GM21526 (cell line): ENCODE results near the gene DPH2.

Source experiments
- ATAC-seq: cut with Tn5 transposase; IDR thresholded peaks from one replicate; pipeline ENCODE4 v1.9.1; 2021; ENCODE audit warnings: moderate library complexity; ENCODE audit not compliant: unreplicated experiment, low FRiP score

The DPH2 gene, protein sequence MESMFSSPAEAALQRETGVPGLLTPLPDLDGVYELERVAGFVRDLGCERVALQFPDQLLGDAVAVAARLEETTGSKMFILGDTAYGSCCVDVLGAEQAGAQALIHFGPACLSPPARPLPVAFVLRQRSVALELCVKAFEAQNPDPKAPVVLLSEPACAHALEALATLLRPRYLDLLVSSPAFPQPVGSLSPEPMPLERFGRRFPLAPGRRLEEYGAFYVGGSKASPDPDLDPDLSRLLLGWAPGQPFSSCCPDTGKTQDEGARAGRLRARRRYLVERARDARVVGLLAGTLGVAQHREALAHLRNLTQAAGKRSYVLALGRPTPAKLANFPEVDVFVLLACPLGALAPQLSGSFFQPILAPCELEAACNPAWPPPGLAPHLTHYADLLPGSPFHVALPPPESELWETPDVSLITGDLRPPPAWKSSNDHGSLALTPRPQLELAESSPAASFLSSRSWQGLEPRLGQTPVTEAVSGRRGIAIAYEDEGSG

DNA sequence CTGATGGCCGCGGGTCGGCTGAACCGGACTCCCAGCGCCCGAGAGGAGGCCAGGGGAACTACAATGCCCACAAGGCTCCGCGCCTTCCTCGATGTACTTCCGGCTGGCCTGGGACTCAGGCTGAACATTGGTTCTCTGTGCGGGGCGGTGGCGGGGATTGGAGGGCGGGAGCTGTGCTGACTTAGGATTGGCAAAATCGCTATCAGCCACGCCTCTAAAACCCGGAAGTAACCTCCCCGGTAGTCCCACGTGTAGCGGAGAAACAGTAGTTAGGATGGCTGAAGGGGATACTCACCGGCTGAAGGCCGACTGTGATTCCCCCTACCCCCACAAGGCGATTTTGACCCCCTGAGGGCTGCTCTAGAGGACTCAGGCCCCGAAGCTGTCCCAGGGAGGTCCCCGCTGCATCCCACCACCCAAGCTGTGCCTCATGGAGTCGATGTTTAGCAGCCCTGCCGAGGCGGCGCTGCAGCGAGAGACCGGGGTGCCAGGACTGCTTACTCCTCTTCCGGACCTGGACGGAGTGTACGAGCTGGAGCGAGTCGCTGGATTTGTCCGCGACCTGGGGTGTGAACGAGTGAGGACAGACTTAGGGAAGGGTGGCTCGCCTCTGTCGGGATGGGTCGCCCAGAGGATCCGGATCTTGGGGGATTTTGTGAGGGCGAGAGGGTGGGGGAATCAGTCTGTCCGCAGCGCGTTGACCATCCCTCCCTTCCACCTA lies at the start of gene DPH2:
DPH2 (plus strand) TSS at position 265 of the 721 bp plus-strand sequence; CDS start at position 431, 166 bp downstream.
- ATAC-seq, result peak; percentile 73

DNA sequence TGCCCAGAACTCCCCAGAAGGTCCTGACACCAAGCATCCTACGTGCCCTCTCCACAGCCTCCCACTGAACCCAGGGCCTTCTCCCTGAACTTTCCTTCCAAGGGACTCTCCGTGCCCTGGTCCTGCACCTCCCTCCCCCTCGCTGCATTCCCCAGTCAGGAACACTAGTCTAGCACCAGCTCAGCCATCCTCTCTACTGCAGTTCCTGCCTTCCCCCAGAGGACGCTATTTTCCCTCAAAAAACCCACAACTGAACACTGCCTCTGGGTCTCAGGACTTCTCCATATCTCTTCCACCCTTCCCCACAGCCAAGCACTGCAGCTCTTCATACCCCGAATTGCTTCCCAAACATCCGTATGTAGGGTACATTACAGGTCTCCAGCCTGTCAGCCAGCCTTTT lies 48.8 kb upstream of the DPH2 start:
- ATAC-seq, result no peak

DNA sequence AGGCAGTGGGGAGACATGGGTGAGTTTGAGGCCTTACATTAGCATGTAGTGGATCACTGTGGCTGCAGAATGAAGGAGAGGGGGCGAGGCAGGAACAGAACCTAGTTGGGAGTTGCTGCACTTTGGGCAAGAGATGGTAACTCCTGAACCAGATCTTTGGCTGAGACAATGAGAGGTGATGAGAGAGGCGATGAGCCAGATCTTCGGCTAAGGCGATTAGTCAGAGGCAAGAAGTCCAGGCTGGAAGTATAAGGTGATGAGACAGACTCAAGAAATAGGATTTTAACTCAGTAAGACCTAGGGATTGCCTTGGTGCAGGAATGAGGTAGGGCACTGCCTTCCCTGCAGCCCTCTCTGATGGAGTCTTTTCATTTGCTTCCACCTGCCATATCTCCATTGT lies 45.3 kb upstream of the DPH2 start:
- ATAC-seq, result no peak

DNA sequence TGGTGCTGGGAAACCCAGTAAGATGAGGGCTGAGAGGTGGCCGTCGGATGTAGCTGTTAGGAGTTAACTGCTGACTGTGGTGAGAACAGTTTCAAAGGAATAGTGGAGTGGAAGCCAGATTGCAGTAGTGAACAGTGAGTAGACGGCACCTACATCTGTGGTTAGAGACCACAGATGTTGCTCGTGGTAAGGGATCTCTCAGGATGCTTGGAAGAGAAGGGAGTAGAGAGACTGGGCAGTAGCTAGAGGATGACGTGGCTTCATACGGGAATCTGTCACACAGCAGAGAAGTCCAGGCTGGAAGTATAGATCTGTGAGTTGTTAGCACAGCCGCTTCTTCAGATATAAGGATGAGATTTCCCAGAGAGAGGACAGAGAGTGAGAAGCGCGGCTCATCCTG lies 44.0 kb upstream of the DPH2 start:
- ATAC-seq, result no peak

DNA sequence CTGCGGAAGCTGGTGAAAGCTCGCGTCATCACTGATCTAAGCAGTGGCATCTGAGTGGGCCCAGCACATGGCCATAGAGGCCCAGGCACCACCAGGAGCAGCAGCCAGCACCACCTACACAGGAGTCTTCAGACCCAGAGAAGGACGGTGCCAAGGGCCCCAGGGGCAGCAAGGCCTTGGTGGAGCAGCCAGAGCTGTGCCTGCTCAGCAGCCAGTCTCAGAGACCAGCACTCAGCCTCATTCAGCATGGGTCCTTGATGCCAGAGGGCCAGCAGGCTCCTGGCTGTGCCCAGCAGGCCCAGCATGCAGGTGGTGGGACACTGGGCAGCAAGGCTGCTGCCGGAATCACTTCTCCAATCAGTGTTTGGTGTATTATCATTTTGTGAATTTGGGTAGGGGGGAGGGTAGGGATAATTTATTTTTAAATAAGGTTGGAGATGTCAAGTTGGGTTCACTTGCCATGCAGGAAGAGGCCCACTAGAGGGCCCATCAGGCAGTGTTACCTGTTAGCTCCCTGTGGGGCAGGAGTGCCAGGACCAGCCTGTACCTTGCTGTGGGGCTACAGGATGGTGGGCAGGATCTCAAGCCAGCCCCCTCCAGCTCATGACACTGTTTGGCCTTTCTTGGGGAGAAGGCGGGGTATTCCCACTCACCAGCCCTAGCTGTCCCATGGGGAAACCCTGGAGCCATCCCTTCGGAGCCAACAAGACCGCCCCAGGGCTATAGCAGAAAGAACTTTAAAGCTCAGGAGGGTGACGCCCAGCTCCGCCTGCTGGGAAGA lies 39.5 kb upstream of the DPH2 start:
- no peak for ATAC-seq

DNA sequence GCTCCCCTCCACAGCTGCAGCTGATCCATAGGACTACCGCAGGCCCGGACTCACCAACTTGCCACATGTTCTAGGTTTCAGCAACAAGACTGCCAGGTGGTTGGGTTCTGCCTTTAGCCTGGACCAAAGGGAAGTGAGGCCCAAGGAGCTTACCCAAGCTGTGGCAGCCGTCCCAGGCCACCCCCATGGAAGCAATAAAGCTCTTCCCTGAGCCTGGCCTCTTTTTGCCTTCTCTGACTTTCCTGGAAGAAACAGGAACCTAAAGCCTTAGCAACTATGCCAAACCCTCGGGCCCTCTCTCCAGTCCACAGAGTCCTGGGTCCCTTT lies 38.9 kb upstream of the DPH2 start:
- no peak for ATAC-seq

DNA sequence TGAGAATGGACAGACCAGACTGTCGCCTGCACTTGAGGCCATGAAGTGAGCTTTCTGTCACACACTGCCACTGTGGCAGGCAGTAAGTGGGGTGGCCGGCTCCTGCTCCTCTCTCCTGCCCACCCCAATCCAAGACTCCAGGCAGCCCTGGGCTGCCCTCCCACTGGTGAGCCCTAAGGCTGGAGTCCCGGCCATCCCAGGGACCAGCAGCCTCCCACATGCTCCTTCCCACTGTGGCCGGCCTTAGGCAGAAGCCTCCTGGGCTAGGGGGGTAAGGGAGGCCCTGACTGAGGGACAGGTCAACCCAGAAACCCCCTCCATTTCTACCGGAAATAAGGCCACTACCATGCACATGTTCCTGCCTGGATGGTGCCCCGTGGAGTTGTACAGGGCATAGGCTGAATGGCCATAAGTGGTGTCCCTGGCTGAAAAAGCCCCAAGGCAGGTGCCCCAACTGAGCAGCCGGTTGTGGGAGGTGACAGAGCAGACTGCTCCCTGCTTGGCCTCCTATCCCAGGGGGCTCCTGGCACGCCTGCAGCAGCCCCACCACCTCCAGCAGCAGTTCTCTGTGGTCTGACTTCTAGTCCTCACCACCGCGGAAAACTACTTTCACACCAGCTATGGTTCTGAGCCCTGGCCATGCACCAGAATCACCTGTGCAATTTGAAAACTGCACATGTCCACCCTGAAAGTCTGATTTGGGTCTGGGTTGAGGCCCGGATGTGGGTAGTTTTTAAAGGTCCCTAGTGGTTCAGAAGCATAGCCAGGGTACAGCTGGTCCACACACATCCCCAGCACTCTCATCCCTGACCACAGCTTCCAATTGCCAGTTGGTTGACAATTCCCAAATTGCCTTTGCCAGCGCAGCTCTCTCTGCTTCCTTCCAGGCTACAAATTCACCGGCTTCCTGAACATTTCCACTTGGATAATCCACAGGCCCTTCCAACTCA lies 37.8 kb upstream of the DPH2 start:
- ATAC-seq, result no peak

DNA sequence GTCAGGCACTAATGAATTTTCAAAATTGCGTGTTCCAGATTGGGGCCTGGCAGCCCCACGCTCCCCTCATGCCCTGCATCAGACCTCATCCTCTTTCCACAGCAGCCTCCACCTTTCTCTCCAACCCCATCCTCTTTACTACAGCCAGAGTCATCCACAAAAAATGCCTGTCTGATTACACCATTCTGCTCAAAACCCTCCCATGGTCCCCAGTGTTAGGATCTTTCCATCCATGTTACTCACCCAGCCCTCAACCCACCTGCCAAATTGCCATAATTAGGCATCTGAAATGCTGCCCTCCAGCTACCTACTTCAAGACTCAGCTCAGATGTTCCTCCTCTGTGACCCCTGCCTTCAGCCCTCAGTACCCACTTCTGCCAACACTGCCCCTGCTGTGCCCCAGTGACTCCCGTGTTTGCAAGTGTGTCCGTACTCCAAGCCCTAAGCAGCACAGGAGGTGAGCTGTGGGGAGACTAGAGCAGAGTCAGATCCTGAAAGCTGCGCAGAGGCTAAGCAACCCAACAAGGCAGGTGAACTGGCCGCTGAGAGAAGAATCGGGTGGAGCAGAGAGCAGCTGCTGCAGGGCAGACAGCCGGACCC lies 36.9 kb upstream of the DPH2 start:
- ATAC-seq, result no peak

DNA sequence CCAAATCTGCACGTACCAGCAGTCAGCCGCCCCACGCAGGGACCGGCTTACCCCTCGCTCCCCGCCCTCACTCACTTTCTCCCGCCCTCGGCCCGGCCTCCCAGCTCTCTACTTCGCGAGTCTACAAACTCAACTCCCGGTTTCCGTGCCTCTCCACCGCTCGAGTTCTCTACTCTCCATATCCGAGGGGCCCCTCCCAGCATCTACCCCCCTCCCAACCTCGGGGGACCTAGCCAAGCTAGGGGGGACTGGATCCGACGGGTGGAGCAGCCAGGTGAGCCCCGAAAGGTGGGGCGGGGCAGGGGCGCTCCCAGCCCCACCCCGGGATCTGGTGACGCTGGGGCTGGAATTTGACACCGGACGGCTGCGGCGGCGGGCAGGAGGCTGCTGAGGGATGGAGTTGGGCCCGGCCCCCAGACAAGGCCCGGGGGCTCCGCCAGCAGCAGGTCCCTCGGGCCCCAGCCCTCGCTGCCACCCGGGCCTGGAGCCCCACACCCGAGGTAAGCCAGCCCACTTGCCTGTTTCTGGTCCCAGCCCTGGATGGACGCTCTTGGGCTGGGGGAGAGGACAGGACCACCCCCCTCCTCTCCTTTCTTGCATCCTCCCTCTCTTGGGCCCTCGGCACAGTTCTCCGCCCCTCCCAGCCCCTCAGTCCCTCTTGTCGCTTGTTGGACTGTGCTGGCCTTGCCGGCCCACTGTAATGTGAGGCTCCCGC lies 36.3 kb upstream of the DPH2 start, which contains the start of gene ARTN:
ARTN (plus strand) TSS at position 416 of the 715 bp plus-strand sequence. CDS start 1,856 bp downstream, outside the sequence.
- ATAC-seq, result no peak

DNA sequence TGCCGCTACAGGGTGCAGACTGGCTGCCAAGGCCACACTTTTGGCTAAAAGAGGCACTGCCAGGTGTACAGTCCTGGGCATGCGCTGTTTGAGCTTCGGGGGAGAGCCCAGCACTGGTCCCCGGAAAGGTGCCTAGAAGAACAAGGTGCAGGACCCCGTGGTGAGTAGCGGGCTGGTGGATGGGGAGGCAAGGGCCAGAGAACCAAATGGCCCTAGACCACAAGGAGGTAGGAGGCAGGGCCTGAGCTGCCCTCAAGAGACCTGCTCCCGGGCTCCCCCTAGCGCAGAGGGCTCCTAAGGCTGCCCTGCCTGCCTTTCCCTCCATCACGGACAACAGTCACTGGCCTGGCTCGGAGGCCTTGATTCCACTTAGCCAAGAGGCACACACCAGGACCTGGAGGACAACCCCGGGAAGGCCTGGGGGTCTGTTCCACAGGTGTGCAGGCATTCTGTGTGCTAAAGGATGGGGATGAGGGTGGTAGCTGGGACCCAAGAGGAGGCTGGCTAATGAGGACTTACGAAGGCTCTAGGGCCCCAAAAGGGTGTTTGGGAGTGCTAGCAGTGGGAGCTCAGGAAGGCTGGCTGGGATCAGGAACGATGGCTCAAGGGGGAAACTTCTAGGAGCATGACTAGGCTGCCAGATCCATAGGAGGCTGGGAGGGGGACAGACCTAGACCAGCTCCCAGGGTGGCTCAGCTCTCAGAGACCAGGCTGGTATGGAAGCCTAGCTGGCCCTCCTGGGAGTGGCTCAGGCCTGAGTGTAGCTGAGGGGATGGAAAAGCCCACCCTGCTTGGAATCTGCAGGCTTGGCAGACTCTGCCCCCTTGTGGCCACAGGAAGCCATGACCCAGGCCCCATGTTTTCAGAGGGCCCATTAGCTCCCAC lies 35.5 kb upstream of the DPH2 start:
- no peak for ATAC-seq

DNA sequence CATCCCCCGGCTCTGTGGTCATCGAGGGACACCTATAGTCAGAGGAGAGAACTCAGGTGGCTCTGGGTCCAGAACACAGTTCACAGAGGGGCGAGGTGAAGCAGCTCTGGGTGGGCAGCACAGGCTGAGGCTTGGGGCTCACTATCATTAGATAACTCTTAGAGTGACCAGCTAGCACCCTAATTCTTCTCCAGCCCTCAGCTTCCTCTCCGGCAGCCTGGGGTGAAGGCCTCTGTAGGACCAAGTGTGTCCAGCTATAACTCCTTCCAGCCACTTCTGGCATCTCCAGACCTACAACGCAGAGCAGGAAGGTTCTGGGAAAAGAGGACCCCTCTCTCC lies 34.9 kb upstream of the DPH2 start:
- ATAC-seq, result no peak

DNA sequence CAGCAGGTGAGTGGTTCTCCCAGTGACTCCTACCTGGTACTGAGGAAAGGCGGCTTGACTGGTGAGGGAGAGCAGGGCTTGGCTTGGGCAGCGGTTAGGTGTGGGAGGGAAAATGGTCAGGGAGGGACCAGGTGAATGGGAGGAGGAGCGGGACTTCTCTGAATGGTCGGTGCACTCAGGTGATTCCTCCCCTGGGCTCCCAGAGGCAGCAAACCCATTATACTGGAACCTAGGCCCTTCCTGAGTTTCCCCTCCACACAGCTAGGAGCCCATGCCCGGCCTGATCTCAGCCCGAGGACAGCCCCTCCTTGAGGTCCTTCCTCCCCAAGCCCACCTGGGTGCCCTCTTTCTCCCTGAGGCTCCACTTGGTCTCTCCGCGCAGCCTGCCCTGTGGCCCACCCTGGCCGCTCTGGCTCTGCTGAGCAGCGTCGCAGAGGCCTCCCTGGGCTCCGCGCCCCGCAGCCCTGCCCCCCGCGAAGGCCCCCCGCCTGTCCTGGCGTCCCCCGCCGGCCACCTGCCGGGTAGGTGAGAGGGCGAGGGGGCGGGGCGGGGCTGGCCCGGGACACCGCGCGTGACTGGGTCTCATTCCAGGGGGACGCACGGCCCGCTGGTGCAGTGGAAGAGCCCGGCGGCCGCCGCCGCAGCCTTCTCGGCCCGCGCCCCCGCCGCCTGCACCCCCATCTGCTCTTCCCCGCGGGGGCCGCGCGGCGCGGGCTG lies 33.9 kb upstream of the DPH2 start:
- no peak for ATAC-seq

DNA sequence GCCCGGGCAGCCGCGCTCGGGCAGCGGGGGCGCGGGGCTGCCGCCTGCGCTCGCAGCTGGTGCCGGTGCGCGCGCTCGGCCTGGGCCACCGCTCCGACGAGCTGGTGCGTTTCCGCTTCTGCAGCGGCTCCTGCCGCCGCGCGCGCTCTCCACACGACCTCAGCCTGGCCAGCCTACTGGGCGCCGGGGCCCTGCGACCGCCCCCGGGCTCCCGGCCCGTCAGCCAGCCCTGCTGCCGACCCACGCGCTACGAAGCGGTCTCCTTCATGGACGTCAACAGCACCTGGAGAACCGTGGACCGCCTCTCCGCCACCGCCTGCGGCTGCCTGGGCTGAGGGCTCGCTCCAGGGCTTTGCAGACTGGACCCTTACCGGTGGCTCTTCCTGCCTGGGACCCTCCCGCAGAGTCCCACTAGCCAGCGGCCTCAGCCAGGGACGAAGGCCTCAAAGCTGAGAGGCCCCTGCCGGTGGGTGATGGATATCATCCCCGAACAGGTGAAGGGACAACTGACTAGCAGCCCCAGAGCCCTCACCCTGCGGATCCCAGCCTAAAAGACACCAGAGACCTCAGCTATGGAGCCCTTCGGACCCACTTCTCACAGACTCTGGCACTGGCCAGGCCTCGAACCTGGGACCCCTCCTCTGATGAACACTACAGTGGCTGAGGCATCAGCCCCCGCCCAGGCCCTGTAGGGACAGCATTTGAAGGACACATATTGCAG lies 33.2 kb upstream of the DPH2 start:
- no peak for ATAC-seq

DNA sequence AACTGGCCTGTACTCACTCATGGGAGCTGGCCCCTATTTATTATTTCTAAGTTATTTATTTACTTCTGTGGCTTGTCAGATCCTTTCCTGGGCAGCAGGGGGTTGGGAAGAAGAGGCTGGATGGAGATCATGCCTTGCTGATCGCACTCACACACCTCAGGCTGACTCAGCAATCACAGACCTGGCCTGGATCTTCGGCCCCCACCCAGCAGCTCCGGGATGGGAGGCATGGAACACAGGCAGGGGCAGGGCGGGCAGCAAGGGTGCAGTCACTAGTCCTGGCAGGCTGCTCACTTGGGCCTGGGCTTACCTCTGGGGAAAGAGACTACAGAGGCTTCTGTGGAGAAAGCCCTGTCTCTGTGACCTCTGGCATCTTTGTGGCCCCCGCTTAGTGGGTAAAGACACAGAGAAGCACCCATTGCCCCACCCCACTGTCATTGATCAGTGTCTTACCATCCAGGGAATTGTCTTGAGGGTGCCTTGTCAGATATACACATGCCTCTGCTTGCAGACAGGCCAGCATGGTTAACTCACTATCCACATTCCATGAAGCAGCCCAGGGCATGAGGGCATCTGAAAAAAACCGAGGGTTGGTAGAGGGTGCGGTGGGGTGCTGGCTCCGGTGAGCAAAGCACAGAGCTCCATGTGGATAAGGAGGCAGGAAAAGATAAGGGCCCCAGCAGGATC lies 32.5 kb upstream of the DPH2 start:
- no peak for ATAC-seq

DNA sequence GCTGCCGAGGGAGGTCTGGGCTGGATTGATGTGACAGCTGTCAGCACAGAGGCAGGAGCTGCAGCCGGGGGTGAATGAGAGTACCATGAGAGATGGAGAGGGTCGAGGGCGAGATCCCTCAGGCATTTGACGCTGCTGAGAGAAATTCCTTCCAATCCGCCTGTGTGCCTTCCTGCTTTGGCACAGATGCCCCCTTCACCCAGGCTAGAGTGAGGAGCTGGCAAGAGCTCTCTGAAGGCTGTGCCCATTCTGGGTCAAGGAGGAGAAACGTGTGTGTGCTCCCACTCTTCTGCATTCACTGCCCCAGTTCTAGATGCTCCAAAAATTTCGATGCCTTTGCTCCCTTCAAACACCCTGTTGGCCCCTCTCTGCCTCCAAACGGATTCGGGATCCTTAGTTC lies 31.4 kb upstream of the DPH2 start:
- no peak for ATAC-seq

DNA sequence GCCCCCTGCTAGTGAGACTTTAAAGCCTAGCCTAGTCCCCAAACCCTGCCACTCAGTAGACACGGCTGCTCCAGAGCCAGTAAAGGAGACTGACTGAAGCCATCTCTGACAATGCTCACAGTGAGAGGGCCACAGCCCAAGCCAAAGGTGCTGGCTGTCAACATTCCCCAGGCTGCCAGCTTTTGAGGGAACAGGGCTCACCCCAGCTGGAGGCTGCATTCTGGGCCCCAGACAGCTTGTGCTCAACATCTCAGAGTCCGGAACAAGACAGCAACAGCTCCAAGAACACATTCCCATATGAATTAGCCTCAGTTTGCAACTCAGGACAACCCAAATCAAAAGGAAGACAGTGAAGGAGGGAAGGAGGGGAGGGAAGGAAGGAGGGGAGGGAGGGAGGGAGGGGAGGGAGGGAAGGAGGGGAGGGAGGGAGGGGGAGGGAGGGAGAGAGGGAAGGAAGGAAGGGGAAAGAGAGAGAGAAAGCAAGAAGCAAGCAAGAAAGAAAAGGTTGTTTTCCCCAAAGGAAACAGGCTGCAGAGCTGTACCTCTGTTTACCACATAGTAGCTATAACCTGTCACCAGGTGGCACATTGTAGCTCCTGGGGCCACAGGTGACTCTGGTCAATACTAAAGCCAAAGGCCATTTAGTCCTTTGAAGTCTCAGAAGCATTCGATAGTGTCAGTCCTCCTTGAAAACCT lies 30.8 kb upstream of the DPH2 start:
- ATAC-seq, result no peak
